K562 (cell line): ENCODE data around the gene PRKAG1. TPM values are rescaled to one million over a fixed set of nuclear protein-coding genes. Genes with fewer than 3 reads are reported as not detected.

Source experiments
- AFF4 ChIP-seq: sonication (generic); formaldehyde crosslinking; IDR thresholded peaks from 2 replicates; pipeline ENCODE4 v1.8.0; 2023; ENCODE audit warnings: mild to moderate bottlenecking, missing genetic modification reagents
- ELF1 ChIP-seq: fragments of 200-800 bp; sonication (Bioruptor generic); IDR thresholded peaks from 2 replicates; pipeline ENCODE4 v1.6.1; 2016; ENCODE audit warnings: missing genetic modification characterization, missing compliant biosample characterization
- HDAC6 ChIP-seq: IDR thresholded peaks from 2 replicates; pipeline ENCODE4 v1.6.1; 2012; ENCODE audit warnings: low read depth, mild to moderate bottlenecking, control low read depth, inconsistent platforms, low read length, moderate library complexity
- IRF1 ChIP-seq: sonication (generic); formaldehyde crosslinking; IDR thresholded peaks from 2 replicates; pipeline ENCODE4 v1.8.0; 2022; ENCODE audit warnings: missing genetic modification reagents, mild to moderate bottlenecking, borderline replicate concordance
- MAFF ChIP-seq: IDR thresholded peaks from 2 replicates; pipeline ENCODE4 v1.6.1; 2012; ENCODE audit warnings: low read length, improper control_type of control experiment
- NCOR1 ChIP-seq: fragments of 450-650 bp; IDR thresholded peaks from 2 replicates; pipeline ENCODE4 v1.6.1; 2016; ENCODE audit warnings: mild to moderate bottlenecking, moderate library complexity
- NONO ChIP-seq, 2 experiments: fragments of 200-400 bp in 1 of 2; fragments of 450-650 bp in 1 of 2; formaldehyde crosslinking in 1 of 2; IDR thresholded peaks; 2 replicates each; pipeline ENCODE4 v1.6.1; 2017; ENCODE audit warnings: low read depth in 2 of 2, mild to moderate bottlenecking in 2 of 2, moderate library complexity in 2 of 2, low read length in 1 of 2
- POLR2A ChIP-seq: fragments of 450-650 bp; conservative IDR thresholded peaks from 2 replicates; pipeline ENCODE4 v1.6.1; 2016
- PTTG1 ChIP-seq: fragments of 450-650 bp; IDR thresholded peaks from 2 replicates; pipeline ENCODE4 v1.6.1; 2016; ENCODE audit warnings: low read depth, mild to moderate bottlenecking, missing genetic modification characterization, missing compliant biosample characterization
- RBFOX2 ChIP-seq: fragments of 200-400 bp; formaldehyde crosslinking; IDR thresholded peaks from 2 replicates; pipeline ENCODE4 v1.6.1; 2017; ENCODE audit warnings: low read depth, mild to moderate bottlenecking, low read length, moderate library complexity
- SAFB ChIP-seq: fragments of 200-400 bp; formaldehyde crosslinking; IDR thresholded peaks from 2 replicates; pipeline ENCODE4 v1.6.1; 2017; ENCODE audit warnings: low read depth, low read length, borderline replicate concordance
- SIN3A ChIP-seq, 2 experiments: fragments of 150-350 bp in 1 of 2; IDR thresholded peaks; 2 replicates each; pipeline ENCODE4 v1.6.1; 2011 to 2016; ENCODE audit warnings: borderline replicate concordance in 2 of 2, low read depth in 2 of 2, low read length in 2 of 2, mild to moderate bottlenecking in 2 of 2, moderate library complexity in 2 of 2; ENCODE audit not compliant: control insufficient read depth in 1 of 2
- SRF ChIP-seq, 2 experiments: fragments of 250-450, 450-650 bp in 1 of 2; sonication (Bioruptor Pico) in 1 of 2; sonication (generic) in 1 of 2; formaldehyde crosslinking; IDR thresholded peaks; 2 replicates each; pipeline versions ENCODE4 v1.5.0 to v1.5.1; 2020 to 2022; ENCODE audit warnings: mild to moderate bottlenecking in 1 of 2, missing genetic modification reagents in 1 of 2
- SUPT5H ChIP-seq: fragments of 450-650 bp; IDR thresholded peaks from 2 replicates; pipeline ENCODE4 v1.6.1; 2016
- TAF9B ChIP-seq: fragments of 450-650 bp; IDR thresholded peaks from 2 replicates; pipeline ENCODE4 v1.6.1; 2018; ENCODE audit warnings: mild to moderate bottlenecking; ENCODE audit not compliant: partially characterized antibody
- TGIF2 ChIP-seq: sonication (generic); formaldehyde crosslinking; IDR thresholded peaks from 2 replicates; pipeline ENCODE4 v1.8.1; 2022; ENCODE audit warnings: mild to moderate bottlenecking, missing genetic modification reagents, moderate library complexity
- ZNF431 ChIP-seq: sonication (generic); formaldehyde crosslinking; IDR thresholded peaks from 2 replicates; pipeline ENCODE4 v1.8.0; 2022; ENCODE audit warnings: mild to moderate bottlenecking, missing genetic modification reagents
- ZNF76 ChIP-seq: fragments of 250-450 bp; sonication (Bioruptor Pico); IDR thresholded peaks from 2 replicates; pipeline ENCODE4 v1.4.0; 2020; ENCODE audit warnings: mild to moderate bottlenecking, moderate library complexity, borderline replicate concordance
- polyA plus RNA-seq, 8 experiments: library from polyadenylated mRNA; depleted of rRNA in 4 of 8; stranded (reverse) in 5 of 8; unstranded in 3 of 8; fragments of >200 nt; fragmentation: Nextera tagmentation in 2 of 8; fragmentation: Illumina TruSeq in 1 of 8; extraction: Ambion mirVana in 2 of 8; extraction: Trizol in 1 of 8; gene quantifications; 2 replicates each; pipeline versions ENCODE4 v1.2.1 to v1.2.3, GENCODE V29; 2011 to 2014; ENCODE audit warnings: inconsistent platforms in 1 of 8, missing spikeins in 1 of 8
- total RNA-seq, 7 experiments: library from RNA; depleted of rRNA in 6 of 7; stranded (reverse); fragments of >200 nt in 6 of 7; fragmentation: Illumina TruSeq in 2 of 7; extraction: Trizol in 2 of 7; gene quantifications; 2 replicates each; pipeline versions ENCODE4 v1.2.1 to v1.2.3, GENCODE V29; 2011 to 2021; ENCODE audit warnings: low replicate concordance in 1 of 7
- TF ChIP-seq, protein P1 (sequence below): IDR thresholded peaks from 2 replicates; pipeline ENCODE4 v1.6.1; 2014; ENCODE audit warnings: antibody characterized with exemption
- TF ChIP-seq, protein P2 (sequence below): fragments of 450-650 bp; formaldehyde crosslinking; IDR thresholded peaks from 2 replicates; pipeline ENCODE4 v1.4.0; 2022; ENCODE audit warnings: missing genetic modification characterization

The PRKAG1 gene
- total and polyA plus RNA-seq, 9 of the 15 experiments (the other 6 are each of a cell fraction or from before 2014, with no cell fraction given), result 51.1 to 126 (median 79.1) TPM

- no peak for TF ChIP-seq SIN3A (IDR thresholded peaks at IDR 0.05; ENCODE audit: borderline replicate concordance in 2 of 2, control insufficient read depth in 1 of 2, low read depth in 2 of 2, low read length in 2 of 2)
- TF ChIP-seq SRF (CRISPR knock-in tag; IDR thresholded peaks at IDR 0.05), result no peak
- no peak for TF ChIP-seq SAFB
- TF ChIP-seq ZNF431 (CRISPR knock-in tag), result no peak
- no peak for TF ChIP-seq HDAC6
- no peak for TF ChIP-seq TGIF2 (CRISPR knock-in tag)
- no peak for TF ChIP-seq MAFF
- TF ChIP-seq SUPT5H, result 0 out of 2 replicates have a peak, but pooled peaks have one; percentile 42
- no peak for TF ChIP-seq TAF9B
- TF ChIP-seq NCOR1, result no peak
- no peak for TF ChIP-seq ELF1 (tag)
- TF ChIP-seq PTTG1 (tag), result no peak
- no peak for TF ChIP-seq IRF1 (CRISPR knock-in tag)
- TF ChIP-seq, protein P1, sequence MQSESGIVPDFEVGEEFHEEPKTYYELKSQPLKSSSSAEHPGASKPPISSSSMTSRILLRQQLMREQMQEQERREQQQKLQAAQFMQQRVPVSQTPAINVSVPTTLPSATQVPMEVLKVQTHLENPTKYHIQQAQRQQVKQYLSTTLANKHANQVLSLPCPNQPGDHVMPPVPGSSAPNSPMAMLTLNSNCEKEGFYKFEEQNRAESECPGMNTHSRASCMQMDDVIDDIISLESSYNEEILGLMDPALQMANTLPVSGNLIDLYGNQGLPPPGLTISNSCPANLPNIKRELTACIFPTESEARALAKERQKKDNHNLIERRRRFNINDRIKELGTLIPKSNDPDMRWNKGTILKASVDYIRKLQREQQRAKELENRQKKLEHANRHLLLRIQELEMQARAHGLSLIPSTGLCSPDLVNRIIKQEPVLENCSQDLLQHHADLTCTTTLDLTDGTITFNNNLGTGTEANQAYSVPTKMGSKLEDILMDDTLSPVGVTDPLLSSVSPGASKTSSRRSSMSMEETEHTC, result no peak
- TF ChIP-seq NONO (IDR thresholded peaks at IDR 0.05; ENCODE audit: low read depth in 2 of 2, low read length in 1 of 2), result no peak
- no peak for TF ChIP-seq AFF4 (CRISPR knock-in tag)
- no peak for TF ChIP-seq ZNF76 (CRISPR knock-in tag)
- TF ChIP-seq POLR2A, result peak; percentile 36; the same call in 1 of the 2 replicates
- 0 out of 2 replicates have a peak, but pooled peaks have one; percentile 31 for TF ChIP-seq RBFOX2
- TF ChIP-seq, protein P2, sequence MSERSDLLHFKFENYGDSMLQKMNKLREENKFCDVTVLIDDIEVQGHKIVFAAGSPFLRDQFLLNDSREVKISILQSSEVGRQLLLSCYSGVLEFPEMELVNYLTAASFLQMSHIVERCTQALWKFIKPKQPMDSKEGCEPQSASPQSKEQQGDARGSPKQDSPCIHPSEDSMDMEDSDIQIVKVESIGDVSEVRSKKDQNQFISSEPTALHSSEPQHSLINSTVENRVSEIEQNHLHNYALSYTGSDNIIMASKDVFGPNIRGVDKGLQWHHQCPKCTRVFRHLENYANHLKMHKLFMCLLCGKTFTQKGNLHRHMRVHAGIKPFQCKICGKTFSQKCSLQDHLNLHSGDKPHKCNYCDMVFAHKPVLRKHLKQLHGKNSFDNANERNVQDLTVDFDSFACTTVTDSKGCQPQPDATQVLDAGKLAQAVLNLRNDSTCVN (CRISPR knock-in tag), result no peak
These were observed 31.1 kb upstream of the PRKAG1 start (continued) for GRCh38 chr12:49049566-49050224.
